C4-2B (cell line): Measurements from ENCODE around the gene NFATC3.

Experiments
- ZFX ChIP-seq: fragments of 450-650 bp; IDR thresholded peaks from 2 replicates; pipeline ENCODE4 v1.6.1; 2017
- TF ChIP-seq, protein P1 (sequence below): fragments of 450-650 bp; conservative IDR thresholded peaks from 2 replicates; pipeline ENCODE4 v1.5.1; 2017; ENCODE audit warnings: mild to moderate bottlenecking

DNA sequence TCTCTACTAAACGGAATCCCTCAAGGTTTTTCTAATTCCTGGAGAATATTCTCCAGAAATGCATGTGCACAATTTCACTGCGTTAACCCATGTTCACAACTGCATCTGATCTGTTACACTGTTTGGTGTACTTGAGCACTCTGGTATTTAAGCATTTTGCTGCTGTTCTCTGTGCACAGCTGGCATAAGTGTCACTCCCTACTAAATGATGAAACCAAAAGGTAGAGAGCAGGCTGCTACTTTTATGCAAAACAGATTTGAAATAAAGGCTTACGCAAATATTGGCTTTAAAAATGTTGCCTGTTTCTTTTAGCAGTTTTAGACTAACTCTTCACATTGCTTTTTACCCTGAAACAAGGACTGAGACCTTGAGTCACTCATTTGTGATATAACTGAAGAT is 109.1 kb downstream of the NFATC3 start:
- TF ChIP-seq, protein P1, sequence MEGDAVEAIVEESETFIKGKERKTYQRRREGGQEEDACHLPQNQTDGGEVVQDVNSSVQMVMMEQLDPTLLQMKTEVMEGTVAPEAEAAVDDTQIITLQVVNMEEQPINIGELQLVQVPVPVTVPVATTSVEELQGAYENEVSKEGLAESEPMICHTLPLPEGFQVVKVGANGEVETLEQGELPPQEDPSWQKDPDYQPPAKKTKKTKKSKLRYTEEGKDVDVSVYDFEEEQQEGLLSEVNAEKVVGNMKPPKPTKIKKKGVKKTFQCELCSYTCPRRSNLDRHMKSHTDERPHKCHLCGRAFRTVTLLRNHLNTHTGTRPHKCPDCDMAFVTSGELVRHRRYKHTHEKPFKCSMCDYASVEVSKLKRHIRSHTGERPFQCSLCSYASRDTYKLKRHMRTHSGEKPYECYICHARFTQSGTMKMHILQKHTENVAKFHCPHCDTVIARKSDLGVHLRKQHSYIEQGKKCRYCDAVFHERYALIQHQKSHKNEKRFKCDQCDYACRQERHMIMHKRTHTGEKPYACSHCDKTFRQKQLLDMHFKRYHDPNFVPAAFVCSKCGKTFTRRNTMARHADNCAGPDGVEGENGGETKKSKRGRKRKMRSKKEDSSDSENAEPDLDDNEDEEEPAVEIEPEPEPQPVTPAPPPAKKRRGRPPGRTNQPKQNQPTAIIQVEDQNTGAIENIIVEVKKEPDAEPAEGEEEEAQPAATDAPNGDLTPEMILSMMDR, result no peak
- TF ChIP-seq ZFX, result no peak
